HG02759 (cell line): ENCODE data around the gene TMEM179.

ENCODE experiments used
- ATAC-seq: cut with Tn5 transposase; IDR thresholded peaks from one replicate; pipeline ENCODE4 v1.9.1; 2021; ENCODE audit warnings: mild to moderate bottlenecking, moderate library complexity; ENCODE audit not compliant: unreplicated experiment

TMEM179 gene

DNA sequence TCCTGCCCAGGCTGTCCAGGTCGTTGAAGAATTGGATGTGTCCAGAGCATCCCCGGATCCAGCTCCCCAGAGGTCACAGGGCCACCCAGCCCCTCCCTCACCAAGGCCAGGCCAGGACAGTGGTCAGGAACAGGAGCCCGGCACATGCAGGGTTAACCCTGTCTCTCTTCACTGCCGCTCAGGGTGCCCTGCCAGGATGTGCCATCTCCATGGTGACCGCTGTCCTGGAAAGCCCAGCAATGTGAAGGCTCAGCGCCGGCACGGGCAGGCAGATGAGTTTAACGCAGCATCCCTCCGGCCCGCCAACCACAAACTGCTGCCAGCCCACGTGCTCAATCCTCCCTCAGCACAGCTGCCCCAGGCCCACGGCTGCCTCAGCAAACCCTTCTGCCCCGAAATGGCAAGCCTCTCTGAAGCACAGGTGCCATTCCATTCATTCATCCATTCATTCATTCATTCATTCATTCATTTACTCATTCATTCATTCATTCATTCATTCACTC, 4.4 kb downstream of the TMEM179 start:
- no peak for ATAC-seq

DNA sequence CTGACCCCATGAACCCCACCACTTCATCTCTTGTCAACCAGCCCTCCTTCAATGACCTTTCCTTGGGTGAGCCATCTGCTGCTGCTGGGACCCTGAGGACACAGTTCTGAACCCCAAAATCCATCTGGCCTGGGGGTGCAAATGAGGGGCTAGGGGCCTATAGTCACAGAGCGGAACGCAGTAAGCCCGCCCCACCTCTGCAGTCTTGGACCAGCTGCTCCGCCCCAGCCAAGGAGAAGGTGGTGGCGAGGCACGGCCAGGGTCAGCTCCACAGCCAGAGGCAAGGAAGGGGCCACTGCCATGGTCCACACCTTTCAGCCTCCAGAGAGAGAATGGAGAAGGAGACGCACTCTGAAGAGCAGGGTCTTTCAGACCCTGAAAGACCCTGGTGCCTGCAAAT, 5.1 kb downstream of the TMEM179 start:
- no peak for ATAC-seq

DNA sequence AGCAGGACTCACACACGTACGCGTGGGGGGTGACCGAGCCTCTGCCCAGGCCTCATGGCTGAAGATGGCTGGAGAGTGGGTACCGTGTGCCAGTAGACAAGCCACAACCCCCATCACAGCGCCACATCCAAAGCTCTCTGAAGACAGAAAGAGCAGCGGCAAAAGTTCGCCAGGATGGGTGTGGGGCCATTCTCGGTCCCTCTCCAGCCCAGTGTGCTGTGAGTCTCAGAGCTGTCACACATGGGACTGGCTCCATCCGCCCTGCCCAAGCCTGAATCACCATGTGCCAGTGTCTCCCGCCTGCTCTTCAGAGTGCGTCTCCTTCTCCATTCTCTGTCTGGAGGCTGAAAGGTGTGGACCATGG, 5.7 kb downstream of the TMEM179 start:
- ATAC-seq: no peak

DNA sequence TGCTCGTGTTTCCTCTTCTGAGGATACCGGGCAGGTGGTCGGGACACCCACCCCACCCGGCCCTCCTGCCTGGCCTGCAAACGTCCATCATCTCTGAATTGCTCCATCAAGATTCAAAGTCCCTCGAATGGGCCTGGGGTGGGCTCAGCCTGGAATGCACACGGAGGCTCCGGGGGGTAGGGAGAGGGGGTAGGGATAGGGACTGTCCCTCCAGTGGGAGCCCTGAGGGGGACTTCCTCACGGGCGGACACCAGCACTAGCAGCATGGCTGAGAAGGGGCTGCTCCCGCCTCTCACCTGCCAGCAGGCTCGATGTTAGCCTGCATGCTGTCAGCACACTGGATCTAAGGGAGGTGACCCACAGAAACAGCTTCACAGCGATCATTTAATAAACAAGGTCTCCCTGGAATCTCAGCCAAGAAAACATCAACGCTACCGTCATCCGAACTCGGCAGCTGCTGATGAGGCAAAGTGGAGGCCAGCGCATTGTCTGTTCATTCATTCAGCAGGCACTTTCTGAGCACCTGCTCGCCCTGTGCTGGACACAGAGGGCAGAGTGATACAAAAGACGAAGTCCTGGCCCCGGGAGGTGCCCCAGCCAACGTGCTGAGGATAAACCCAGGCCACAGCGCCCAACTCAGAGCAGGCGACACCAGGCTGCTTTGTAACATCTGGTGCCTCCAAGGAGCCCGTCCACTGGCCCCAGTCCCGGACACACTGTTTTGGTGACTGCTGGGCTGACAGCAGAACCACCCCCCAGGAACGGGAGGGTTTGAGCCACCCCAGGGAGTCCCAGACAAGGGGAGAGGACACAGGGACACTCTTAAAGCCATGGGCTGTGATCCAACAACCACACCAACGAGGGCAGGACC, 6.3 kb downstream of the TMEM179 start:
- no peak for ATAC-seq

DNA sequence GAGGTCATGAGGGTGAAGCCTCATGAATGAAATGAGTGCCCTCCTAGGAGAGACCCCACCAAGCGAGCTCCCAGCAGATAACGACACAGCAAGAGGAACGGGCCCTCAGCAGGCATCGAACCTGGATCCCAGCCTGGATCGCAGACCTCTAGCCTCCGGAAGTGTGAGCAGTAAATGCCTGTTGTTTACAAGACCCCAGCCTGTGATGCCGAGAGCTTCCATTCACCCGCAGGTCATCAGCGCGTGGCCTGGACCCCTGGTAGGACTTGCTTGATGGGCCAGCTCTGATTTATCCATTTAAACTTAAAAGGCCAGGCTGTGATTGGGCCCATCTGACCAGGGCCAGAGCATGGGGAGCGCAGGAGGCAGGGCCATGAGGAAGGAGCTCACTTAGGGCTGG, 7.0 kb downstream of the TMEM179 start:
- ATAC-seq: no peak

DNA sequence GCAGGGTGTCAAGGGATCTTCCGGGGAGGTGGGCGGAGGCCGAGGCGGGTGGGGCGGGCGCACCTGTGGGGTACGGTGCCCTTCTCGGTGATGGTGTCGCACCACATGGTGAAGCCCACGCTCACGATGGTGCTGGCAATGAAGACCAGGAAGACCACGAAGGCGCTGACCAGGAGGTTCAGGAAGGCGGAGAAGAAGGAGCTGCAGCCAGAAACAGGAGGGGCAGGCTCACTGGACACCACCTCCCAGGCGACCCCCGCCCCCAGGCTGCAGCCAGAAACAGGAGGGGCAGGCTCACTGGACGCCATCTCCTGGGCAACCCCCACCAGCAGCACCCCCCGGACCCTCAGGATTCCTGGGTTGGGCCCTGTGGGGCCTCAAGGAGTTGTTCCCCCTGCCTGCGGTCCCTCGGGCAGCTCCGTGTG, 7.6 kb downstream of the TMEM179 start:
- ATAC-seq: no peak

DNA sequence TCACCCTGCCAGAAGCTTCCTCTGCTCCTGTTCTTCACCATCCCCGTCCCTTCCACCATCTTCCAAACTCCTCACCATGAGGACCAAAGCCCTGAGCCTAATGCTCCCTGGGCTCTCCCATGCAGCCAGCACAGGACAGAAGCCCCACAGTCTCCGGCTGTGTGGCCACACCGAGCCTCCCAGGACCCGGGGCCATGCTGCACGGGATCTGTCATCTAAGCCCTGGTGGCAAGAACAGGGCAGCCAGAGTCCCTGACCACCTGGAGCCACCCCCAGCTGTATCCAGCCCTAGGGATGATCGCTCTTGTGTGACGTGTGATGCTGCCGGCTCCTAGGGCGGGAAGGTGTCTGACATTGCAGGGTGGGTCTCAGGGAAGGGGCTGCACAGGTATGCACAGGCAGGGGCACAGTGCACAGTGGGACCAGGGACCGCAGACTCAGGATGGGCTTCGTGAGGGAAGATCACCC, 8.1 kb downstream of the TMEM179 start:
- ATAC-seq: no peak

DNA sequence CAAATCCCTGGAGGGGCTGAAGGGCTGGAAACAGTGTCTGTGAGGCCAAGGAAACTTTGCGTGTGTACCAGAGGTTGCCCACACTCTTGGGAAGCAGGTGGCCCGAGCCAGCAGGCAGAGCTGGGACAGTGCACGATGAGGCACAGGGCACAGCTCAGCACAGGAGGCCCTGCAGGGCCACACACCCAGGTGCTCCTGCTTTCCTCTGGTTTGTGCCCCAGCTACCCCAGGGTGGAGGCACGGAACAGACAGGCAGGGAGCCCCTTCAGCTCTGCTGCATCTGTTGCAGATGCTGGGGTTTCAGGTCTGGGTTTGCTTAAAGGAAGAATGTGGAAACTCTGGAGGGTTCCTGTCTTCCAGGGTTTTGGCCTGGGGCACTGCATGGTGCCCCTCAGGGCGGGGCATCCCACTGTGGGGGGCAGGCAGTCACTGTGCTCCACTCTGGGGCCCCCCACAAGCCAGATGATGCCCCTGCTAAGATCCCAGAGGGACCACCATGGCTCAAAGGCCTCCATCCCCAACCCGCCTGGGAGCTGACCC, 8.6 kb downstream of the TMEM179 start:
- ATAC-seq: no peak

DNA sequence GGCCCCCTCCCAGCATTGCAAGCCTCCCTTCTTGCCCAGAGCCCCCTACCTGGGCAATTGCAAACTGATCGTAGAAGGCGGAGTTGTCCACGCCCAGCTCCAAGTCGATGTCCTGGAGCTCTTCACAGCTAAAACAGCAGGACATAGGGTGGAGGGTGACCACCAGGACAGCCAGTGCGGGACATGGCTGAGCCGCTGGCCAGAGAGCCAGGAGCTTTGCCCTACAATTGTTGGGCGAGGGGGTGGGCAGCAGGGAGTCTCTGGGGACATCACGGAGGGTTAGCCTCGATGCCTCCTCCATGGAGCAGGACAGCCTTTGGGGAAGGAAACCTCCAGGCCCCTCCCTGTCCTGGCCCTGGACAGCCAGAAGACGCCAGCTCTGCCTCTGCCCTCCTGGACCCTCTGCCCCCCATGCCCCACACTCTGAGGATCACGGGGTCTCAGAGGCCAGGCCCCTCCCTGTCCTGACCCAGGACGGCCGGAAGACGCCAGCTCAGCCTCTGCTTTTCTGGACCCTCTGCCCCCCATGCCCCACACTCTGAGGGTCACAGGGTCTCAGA, 9.4 kb downstream of the TMEM179 start:
- ATAC-seq: no peak

DNA sequence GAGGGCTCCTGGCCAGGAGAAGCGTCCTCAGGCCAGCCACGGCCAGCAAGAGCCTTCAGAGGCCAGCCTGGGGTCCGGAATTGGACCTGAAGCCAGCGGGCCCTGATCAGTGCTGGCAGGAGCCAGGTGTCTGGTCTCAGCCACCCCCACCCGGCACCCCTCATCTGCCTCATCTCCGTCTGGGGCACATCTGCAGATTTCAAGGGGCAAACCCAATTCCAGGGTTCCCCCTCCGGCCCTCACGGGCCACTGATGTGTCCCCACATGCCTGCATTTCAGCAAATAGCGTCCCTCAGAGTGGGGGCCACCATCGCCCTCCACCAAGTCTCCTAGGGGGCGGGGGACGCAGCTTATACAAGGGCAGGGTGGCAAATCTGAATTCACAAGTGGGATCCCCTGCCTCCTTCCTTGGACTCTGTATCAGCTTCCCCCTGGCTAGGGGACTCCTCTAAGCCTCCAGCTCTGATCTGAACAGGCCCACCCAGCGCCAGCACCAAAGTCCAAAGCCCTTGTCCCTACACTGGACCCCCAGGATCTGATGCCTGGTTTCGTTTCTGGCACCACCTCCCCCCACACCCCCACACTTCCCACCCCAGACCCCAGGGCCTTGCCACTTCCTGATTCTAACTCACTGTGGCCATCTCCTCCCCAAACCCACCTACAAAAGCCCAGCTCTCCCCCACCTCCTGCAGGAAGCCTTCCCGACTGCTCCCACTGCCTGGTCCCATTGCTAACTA, 10.1 kb downstream of the TMEM179 start:
- ATAC-seq: no peak

DNA sequence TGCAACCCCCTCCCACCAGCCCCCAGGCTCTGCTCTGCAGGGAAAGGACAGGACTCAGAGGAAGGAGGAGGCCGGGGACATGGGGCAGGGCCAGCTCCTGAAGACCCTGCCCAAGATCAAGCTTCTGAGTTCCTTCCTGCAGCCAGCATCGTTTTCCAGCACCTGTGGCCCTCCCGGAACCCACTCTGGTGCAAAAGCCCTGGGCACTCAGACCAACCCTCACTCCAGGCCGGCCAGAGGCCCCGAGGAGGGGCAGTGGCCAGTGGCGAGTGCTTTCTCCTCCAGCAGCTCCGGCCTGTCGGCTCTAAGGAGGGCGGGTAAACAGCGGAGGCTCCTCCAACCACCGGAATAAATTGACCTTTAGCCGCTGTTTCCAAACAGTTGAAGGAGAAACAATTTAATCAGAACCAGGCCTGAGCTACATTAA, 10.8 kb downstream of the TMEM179 start:
- no peak for ATAC-seq

DNA sequence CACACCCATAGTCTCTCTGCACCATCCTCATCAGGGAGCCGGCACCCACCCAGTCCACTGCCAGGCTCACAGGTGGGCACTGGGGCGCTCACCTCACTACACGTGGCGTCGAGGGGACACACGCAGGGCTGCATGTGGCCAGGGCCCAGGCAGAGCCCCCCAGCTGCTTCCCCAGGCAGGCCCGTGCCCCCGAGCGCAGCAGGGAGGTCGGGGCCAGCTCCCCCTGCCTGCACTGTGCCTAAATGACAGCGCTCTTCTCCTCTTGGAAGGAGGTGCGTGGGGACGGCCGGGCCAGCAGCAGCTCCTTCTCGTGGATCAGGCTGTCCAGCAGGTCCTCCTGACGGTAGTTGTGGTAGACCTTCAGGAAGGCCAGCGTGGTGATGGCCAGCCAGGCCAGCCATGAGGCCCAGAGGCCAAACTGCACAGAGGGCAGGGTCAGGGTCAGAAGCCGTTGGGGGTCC, 11.3 kb downstream of the TMEM179 start:
- ATAC-seq: no peak

DNA sequence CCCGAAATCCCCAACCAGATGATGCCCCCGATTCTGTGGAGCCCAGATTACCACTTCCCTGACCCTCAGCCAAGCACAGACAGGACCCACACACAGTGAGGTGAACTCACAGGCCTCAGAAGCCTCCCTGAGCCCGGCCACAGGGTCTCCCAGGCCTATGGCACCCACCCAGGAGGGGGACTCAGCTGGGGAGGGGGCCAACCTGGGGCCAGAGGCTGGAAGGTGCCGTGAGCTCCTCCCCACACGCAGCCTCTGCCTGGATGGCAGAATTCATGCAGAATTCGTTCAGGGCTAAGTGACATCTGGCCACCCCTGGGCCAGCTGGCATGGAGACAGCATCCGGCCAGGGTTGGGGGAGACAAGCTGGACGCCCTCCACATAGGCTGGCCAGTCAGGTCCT, 11.8 kb downstream of the TMEM179 start:
- ATAC-seq: no peak

DNA sequence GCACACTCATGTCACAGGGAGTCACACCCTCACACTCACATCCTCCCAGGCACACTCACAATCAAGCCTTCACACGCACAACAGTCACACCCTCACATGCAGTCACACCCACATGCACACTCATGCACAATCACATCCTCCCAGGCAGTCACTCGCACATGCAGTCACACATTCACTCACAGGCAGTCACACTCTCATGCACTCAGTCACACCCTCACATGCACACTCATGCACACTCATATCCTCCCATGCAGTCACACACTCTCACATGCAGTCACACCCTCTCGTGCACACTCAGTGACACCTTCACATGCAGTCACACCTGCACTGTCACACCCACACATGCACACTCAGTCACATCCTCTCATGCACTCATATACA, 12.3 kb downstream of the TMEM179 start:
- ATAC-seq: no peak

DNA sequence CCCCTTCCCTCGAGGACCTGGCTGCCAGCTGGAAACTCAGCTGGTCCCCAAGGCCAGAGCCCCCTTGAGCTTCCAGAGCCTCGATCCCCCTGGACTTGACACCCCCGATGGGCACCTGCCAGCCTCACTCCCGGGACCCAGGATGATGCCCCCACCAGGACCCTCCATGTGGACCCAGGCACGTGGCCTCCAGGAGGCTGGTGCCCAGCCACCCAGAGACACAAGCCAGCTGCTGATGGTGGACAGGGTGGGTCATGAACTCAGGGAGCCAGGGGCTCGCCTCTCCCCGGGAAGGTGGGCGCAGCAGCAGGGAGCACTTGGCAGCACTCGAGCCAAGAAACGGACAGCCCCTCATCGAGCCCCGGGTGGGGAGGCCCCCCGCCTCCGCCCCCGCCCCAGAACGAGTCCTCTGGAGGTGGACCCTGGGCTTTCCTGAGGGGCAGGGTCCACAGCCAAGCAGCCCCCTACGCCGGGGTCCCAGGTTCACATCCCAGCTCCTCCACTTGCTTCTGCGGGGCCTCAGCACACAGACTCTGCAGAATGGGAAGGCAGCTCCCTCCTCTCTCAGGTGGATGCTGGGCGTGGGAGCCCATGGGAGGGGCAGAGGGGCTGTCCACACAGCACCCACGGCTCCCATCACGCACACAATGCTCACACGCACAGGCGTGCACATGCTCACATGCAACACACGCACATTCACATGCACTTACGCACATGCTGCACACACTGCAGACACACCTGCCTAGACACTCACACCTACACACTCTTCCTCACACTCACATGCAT, 12.9 kb downstream of the TMEM179 start:
- no peak for ATAC-seq

DNA sequence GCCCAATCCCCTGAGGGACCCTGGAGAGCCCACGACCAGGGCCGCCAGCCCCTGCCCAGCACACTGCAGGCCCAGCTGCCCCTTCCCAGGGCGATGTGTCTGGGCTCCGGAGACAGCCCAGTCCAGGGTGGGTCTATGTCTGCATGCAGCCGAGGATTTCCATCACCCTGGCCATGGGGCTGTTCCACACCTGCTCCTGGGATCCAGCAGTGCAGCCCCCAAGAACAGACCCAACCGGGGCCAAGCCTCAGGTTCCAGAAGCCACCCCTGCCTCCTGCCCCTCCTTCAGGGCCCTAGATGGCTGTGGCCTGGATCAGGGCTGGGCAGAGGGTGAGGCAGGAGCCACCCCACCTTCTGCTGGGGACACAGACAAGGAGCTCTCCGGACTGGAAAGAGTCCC, 13.5 kb downstream of the TMEM179 start:
- no peak for ATAC-seq

DNA sequence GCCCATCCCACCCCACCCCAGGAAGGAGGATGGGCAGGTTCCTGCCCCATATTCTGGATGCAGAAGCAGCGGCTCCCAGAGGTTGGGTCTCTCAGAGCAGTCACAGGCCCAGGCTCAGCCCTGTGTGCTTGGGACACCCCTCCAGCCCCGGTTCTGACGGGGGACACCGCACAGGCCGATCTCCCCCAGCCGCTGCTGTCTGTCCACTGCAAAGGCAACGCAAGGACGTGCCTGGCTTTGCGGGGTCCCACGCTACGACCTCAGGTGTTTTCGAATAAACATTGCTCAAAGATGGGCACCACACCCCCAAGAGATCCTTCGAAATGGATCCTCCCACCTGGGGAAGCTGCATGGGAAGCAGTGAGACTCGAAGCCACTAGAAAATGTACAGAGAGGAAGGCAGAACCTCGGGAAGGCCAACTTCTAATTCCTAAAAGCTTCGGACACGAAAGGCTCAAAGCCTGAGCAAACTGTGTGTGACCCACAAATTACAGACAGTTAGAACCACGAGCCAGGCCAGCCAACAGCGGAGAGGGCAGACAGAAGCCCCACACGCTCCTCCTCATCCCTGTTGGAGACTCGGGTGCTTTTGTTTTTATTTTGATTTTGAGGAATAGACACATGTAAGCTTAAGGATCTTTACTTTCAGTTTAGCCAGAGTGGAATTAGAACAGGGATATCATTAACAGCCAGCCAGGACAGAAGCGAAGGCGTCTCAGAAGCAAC, 14.2 kb downstream of the TMEM179 start:
- ATAC-seq: no peak

DNA sequence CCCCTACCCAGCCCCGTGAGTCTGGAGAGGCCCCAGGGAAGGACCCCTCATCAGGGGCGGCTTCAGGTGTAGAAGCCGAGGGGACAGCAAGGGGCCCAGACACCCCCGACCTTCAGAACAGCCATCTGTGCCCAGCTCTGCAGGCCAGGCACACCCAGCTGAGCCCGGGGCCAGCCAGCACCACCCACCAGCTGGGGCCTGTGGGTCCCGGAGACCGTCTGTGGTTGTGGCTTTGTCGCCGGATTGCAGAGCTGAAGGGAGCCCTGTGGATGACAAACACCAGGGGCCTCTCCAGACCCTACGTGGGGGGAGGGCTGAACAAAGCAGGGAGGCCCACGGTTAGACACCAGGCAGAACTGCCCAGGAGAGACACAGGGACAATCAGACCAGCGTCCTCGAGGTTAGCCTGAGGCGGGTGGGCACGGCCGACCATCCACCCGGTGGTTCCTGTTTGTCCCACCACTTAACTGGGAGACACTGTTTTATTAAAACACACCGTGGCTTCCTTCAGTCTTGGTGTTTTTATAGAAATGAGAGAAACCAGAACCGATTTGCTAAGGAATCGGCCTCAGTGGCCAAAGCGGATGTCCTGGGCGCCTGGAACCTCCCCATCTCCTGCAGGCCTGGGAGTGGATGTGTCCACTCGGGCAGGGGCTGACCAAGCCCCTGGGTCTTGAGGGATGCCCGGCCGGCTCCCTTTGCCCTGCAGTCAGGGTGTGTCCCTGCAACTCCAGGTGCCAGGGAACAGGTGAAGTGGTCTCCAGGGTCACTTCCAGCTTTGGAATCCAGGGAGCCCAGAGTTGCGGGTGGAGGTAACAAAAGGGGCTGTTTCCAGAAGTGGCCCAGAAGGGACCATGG, 15.0 kb downstream of the TMEM179 start:
- ATAC-seq: no peak
